Measurements from ENCODE around the gene ITSN2.

Gene ITSN2

DNA sequence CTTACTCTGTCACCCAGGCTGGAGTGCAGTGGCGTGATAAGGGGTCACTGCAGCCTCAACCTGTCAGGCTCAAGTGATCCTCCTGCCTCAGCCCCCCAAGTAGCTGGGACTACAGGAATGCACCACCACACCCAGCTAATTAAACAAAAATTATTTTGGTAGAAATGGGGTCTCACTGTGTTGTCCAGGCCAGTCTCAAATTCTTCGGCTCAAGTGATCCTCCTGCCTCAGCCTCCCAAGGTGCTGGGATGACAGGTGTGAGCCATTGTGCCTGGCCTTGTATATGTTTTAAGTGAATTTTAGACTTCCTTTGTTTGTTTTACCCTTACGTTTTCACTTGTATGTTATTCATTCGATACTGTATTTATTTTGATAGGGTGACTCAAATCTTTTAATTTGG lies 34.7 kb upstream of the ITSN2 start:
- no peaks in the 10 kb centered on the region for H3K4me1 ChIP-seq (ENCODE audit: low read depth, poor library complexity, severe bottlenecking)
- TF ChIP-seq CTCF (conservative IDR thresholded peaks at IDR 0.05; ENCODE audit: low read depth, low read length), result no peak

DNA sequence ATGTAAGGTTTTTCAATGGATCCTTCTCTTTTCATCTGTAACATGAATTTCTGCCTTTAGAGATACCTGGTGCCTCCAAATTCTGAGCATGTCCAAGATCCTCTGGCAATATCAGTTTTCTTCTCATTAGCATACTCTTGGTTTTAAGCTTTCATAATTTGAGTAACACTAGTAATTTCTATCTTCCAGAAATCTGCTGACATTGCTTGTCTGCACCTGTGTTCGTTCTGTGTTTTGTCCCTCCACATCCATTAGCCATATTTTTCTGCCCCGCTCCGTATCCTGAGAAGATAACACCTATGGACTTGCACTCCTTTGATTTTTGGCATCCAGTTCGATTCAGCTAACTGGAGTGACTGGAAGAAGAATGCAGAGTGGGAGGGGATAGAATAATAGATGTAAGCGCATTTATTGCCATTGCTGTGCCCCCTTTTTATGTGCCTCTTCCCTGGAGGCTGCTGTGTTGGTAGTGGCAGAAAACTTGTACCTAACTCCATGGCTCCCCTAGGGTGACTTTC lies 32.3 kb upstream of the ITSN2 start:
- Histone ChIP-seq H3K27me3 (ENCODE audit: insufficient read depth, low read depth) (no peaks in the 10 kb centered on the region), H3K36me3 (ENCODE audit: insufficient read depth) (no peaks in the 10 kb centered on the region), H3K4me3 (IDR thresholded peaks at IDR 0.05; ENCODE audit: insufficient read depth, low read depth, low read length) (no peak overlapping the region), H3K79me2 (ENCODE audit: insufficient read depth, low read depth) (no peaks in the 10 kb centered on the region), H3K4me1 (ENCODE audit: low read depth, poor library complexity, severe bottlenecking) (no peaks in the 10 kb centered on the region), H3K9ac (no peak overlapping the region), H2AFZ (ENCODE audit: low read depth) (no peak overlapping the region), H3K4me2 (no peak overlapping the region), H3K27ac (no peak overlapping the region), H4K20me1 (ENCODE audit: insufficient read depth) (no peaks in the 10 kb centered on the region)
- no peak for TF ChIP-seq CTCF (conservative IDR thresholded peaks at IDR 0.05; ENCODE audit: low read depth, low read length)

More for the DNA sequence above, 34.7 kb upstream of the ITSN2 start:
- no peaks in the 10 kb centered on the region for H3K27me3 ChIP-seq (ENCODE audit: insufficient read depth, low read depth)
- H3K9ac ChIP-seq, result no peak overlapping the region
- no peak overlapping the region for H3K27ac ChIP-seq
- H2AFZ ChIP-seq (ENCODE audit: low read depth), result no peak overlapping the region
- H3K4me2 ChIP-seq, result no peak overlapping the region
- H4K20me1 ChIP-seq (ENCODE audit: insufficient read depth), result no peaks in the 10 kb centered on the region
- no peaks in the 10 kb centered on the region for H3K79me2 ChIP-seq (ENCODE audit: insufficient read depth, low read depth)
- H3K4me3 ChIP-seq (IDR thresholded peaks at IDR 0.05; ENCODE audit: insufficient read depth, low read depth, low read length), result no peak overlapping the region
- no peaks in the 10 kb centered on the region for H3K36me3 ChIP-seq (ENCODE audit: insufficient read depth)

DNA sequence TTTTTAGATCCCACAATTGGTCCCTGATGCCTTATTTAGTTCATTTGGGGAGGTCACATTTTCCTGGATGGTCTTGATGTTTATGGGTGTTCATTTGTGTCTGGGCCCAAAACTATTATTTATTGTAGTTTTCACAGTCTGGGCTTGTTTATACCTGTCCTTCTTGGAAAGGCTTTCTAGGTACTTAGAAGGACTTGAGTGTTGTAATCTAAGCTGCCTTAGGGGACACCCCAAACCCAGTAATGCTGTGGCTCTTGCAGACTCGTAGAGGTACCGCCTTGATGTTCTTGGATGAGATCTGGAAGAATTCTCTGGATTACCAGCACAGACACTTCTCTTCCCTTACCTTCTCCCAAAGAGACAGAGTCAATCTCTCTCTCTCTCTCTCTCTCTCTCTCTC lies 25.0 kb upstream of the ITSN2 start:
- no peaks in the 10 kb centered on the region for H3K79me2 ChIP-seq (ENCODE audit: insufficient read depth, low read depth)
- no peak overlapping the region for H3K27ac ChIP-seq
- H4K20me1 ChIP-seq (ENCODE audit: insufficient read depth), result no peaks in the 10 kb centered on the region
- no peak overlapping the region for H3K4me2 ChIP-seq
- no peak overlapping the region for H3K9ac ChIP-seq
- H3K4me3 ChIP-seq (IDR thresholded peaks at IDR 0.05; ENCODE audit: insufficient read depth, low read depth, low read length), result no peak overlapping the region
- no peak overlapping the region for H2AFZ ChIP-seq (ENCODE audit: low read depth)
- H3K4me1 ChIP-seq (ENCODE audit: low read depth, poor library complexity, severe bottlenecking), result no peaks in the 10 kb centered on the region
- no peaks in the 10 kb centered on the region for H3K36me3 ChIP-seq (ENCODE audit: insufficient read depth)
- no peak for TF ChIP-seq CTCF (conservative IDR thresholded peaks at IDR 0.05; ENCODE audit: low read depth, low read length)
- H3K27me3 ChIP-seq (ENCODE audit: insufficient read depth, low read depth), result no peaks in the 10 kb centered on the region

GRCh38 chr2:24382363-24383073 lies 22.2 kb upstream of the ITSN2 start:
- Histone ChIP-seq H3K36me3 (ENCODE audit: insufficient read depth) (no peaks in the 10 kb centered on the region), H3K4me1 (ENCODE audit: low read depth, poor library complexity, severe bottlenecking) (no peaks in the 10 kb centered on the region), H3K4me3 (IDR thresholded peaks at IDR 0.05; ENCODE audit: insufficient read depth, low read depth, low read length) (no peak overlapping the region), H3K79me2 (ENCODE audit: insufficient read depth, low read depth) (no peaks in the 10 kb centered on the region), H3K27ac (no peak overlapping the region), H2AFZ (ENCODE audit: low read depth) (no peak overlapping the region), H3K9ac (no peak overlapping the region), H3K27me3 (ENCODE audit: insufficient read depth, low read depth) (no peaks in the 10 kb centered on the region), H3K4me2 (no peak overlapping the region), H4K20me1 (ENCODE audit: insufficient read depth) (no peaks in the 10 kb centered on the region)
- peak; percentile 37; the same call in 1 of the 2 replicates for TF ChIP-seq CTCF (conservative IDR thresholded peaks at IDR 0.05; ENCODE audit: low read depth, low read length)

Data from KMS-11 (cell line).